HG03342 (cell line): ENCODE measurements around the gene CASQ2.

Experiments
- ATAC-seq: cut with Tn5 transposase; IDR thresholded peaks from one replicate; pipeline ENCODE4 v1.9.1; 2021; ENCODE audit warnings: mild to moderate bottlenecking, moderate library complexity; ENCODE audit not compliant: unreplicated experiment

Gene CASQ2

GRCh38 chr1:115702959-115703358, 65.6 kb downstream of the CASQ2 start:
- no peak for ATAC-seq

DNA sequence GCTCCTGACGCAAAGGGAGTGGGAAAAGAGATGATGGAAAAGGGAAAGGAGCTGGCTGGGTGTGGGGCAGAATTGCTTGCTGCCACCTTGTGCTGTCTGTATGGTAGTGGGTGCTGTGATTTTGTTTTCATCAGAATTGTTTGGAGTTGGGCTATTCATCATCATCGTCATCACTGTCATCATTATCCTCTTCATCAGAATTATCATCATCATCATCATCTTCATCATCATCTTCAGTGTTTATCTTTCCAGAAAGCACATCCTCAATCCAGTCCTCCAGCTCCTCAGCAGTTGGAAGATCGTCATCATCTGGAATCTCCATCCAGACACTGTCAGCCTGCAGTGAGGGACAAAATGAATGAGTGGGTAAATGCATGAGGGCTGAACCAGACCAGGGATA, 67.4 kb downstream of the CASQ2 start:
- no peak for ATAC-seq

DNA sequence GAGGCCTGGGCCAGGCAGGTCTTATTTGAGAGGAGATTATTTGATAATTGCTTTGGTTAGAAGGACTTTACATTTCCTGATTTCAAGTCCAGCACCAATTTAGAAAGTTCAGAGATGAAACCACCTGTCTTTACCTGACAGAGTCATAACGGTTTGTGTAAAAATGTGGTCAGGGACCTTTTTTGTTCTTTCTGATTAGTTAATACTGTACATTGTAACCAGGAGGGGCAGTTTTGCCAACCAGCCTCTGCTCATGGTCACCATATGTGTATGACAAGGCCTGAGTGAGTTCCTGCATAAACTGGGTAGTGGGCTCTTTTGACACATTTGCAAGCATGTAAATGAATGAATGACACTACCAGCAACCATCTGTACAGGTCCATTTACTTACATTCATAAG, 70.9 kb downstream of the CASQ2 start:
- ATAC-seq = no peak

DNA sequence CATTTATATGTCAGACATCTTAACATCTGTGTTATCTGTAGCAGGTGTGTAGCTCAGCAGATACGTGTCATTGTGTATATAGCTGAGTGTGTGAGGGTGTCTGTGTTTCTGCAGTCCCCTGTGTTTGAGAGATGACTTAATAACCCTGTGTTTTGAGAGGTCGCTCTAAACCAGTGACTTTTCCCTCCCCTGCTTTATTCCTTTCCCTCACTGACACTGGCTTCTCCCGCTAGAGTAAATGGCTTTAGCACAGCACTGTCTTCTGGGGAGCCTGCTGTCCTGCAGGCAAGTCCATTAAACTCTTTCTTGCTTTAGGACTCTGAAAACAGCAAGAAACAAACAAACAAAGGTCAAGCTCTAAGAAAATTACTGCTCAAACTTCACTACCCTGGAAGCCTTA, 73.7 kb downstream of the CASQ2 start:
- no peak for ATAC-seq

DNA sequence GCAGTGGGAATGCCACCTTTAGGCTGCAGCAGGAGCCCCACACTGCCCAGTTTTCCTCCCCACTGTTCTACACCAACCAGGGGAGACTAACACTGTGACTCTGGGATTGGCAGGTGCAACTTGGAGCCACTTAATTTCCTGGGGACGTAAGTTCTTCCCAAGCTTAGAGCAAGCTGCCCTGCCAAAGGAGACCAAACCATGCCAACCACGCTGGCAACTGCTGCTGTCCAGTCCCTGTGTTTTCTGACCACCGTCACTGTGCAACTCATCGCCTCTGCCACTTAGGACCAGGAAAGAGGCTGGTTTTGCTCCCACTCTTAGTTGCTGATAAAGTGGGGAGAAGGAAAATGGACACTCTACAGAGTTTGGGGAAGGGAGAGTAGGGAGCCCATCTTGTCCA, 76.3 kb downstream of the CASQ2 start:
- ATAC-seq = no peak

DNA sequence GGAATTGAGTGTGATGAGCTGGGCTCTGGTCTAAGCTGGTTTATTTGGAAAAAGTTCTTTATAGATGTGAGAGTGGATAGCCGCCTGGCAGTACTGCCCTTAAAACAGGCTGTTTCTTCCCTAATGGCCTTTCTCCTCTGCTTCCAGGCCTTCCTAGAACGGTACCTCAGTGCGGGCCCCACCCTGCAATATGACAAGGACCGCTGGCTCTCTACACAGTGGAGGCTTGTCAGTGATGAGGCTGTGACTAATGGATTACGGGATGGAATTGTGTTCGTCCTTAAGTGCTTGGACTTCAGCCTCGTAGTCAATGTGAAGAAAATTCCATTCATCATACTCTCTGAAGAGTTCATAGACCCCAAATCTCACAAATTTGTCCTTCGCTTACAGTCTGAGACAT, 77.5 kb downstream of the CASQ2 start:
- no peak for ATAC-seq

DNA sequence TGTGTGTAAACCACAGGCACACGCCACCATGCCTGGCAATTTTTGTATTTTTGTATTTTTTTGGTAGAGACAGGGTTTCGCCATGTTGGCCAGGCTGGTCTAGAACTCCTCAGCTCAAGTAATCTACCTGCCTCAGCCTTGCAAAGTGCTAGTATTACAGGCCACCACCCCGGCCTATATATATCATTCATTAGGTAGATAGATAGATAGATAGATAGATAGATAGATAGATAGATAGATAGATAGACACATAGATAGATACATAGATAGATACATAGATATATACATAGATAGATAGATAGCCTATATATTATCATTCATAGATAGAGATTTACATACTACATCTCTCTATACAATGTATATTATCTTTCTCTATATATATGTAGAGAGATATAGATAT, 80.8 kb downstream of the CASQ2 start:
- no peak for ATAC-seq

- no peak for ATAC-seq
Observed at GRCh38 chr1:115685029-115685705, 83.3 kb downstream of the CASQ2 start.

DNA sequence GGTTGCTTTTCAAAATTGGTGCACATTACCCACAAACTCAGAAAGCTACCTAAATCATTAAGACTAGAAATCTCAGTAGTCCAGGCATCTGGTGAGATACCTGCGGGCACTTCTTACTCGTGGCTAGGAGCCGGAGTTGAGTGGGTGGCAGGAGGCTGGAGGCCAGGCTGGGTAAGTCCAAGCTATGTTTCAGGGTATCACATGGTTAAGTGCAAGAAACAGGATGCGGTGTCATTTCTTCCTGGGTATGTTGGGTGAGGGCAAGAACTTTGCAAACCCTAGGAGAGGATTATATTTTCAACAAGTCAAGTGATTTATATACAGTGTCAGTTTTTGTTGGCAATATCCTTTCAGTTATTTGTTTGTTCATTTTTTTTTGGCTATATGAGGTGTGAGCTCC, 85.7 kb downstream of the CASQ2 start:
- ATAC-seq = no peak

GRCh38 chr1:115680730-115681111, 87.8 kb downstream of the CASQ2 start:
- ATAC-seq = no peak

DNA sequence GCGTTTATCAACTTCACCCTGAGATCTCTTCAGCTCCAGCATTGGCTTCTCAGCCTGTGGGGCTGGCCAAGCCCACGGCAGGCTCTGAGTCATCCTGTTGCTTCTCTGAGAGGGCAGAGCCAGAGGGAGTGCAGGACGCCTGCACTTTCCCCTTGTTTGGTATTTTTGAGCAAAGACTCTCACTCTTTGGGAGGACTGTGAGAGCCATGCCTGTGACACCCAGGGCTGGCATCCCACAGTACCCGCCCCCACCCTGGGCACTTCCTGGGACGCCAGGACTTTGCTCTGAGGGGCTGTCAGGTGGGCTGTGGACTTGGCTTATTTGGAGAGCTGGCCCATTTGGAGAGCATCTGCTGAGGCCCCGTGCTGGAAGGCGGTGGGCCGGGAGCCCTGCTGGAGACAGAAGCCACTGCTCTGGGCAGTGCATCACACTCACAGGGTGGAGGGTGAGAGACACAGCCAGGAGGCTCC, 89.3 kb downstream of the CASQ2 start:
- no peak for ATAC-seq

GRCh38 chr1:115678141-115678540, 90.4 kb downstream of the CASQ2 start:
- no peak for ATAC-seq

- peak; percentile 22 for ATAC-seq
Observed at GRCh38 chr1:115677565-115677964, 90.9 kb downstream of the CASQ2 start.

DNA sequence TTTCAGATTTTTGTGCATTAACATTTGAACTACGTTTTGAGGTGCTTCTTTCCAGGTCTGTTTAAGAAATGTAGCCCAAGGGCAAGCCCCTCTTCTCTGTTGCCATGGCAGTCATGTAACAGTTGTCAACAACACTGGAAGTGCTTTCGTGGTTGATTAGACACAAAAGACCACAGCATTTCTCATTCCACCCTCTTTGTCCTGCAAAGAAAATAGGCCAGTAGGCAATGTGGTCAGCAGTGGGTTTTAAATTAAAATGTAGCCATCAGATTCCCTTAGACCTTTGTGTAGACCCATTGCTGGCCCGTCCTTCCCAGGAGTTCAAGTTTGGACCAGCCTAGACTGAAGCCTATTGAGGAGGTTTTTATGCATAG, 91.3 kb downstream of the CASQ2 start:
- peak; percentile 81 for ATAC-seq

DNA sequence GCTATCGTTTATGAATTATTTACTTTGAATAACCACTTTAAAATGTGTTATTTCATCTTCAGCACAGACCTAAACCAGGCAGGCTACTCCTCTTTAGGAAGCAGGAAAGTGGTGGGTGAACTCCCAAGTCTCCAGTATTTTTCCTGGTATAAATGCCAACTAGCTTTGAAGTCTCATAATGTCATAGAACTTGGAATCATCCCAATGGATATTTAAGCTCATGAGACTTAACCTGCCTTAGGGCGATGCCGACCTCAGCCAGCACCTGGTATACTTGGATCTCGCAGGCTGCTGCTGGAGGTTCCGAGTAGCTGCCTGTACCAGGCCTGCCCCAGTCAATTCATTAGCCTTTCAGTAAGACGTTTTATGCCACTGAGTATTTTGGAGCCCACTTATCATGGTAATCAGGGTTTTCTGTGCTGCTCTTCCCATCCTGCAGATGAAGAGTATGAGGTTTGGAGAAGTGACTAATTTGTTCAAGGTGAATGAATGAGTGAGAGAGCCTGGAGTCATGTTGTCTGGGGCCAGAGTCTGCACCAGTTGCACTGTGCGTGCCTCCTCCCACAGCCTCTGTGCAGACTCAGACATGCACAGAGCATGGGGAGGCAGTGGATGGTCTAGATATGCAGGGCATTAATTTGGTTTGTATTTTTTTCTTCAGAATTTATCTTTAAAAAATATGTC, 91.9 kb downstream of the CASQ2 start:
- ATAC-seq = peak; percentile 31

DNA sequence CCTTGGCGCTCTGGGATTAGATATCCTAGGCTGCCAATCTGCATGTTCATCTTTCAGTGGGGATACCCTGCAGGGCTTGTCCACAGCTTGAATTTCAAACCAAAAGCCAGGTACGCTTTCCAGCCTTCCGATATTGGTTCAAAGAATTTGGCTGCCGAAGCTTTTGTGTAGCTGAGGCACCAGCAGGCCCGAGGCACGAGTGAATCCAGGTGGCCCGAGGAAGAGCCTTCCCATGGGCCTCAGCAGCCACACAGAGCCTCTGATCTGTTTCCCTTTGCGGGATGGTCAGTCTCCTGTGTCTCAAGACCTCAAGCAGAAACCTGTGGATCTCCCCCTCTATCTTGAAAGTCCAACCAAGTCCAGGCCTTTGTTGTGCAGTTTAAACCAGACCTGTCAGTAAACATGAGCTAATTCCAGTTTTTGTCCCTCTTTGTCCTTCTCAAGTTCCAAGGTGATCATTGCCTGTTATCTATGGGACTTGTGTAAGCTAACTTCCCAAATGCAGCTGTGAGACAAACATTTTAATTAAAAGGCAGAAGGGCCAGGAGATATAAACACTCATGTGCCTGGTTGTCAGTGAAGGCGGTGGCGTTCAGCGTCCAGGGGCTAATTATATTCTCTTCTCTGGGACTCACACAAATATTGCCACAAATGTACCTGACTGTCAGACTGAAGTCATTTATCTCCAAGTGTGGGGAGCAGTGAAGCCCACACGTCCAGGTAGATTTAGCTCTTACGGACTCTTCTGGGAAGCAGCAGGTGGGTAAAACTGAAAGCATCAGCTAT, 96.1 kb downstream of the CASQ2 start:
- no peak for ATAC-seq

GRCh38 chr1:115671176-115671934, 97.2 kb downstream of the CASQ2 start:
- ATAC-seq = no peak

GRCh38 chr1:115670476-115671175, 97.9 kb downstream of the CASQ2 start:
- no peak for ATAC-seq

DNA sequence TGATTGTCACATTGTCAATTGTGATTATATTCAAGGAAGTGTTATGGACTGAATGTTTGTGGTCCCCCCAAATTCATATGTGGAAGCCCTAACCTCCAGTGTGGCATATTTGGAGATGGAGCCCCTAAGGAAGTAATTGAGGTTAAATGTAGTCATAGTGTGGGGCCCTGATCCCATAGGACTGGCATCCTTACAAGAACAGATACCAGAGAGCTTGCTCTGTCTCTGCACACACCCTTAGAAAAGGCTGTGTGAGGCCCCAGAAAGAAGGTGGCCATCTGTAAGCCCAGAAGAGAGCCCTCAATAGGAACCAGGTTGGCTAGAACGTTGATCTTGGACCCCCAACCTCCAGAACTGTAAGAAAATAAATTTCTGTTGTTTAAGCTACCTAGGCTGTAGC, 98.6 kb downstream of the CASQ2 start:
- no peak for ATAC-seq

- no peak for ATAC-seq
Observed at GRCh38 chr1:115669002-115669673, 99.4 kb downstream of the CASQ2 start.
